Umbilical cord (tissue), 2 donors: ENCODE results near the gene GALM. TPM values are rescaled to one million over a fixed set of nuclear protein-coding genes. Genes with fewer than 3 reads are reported as not detected.

ENCODE experiments used
- DNase-seq: peaks from one replicate; pipeline ENCODE4 v3.0.0-alpha.2; 2015; ENCODE audit warnings: low spot score
- total RNA-seq: library from RNA; depleted of rRNA; stranded (reverse); fragments of >200 nt; gene quantifications from one replicate; pipeline ENCODE4 v1.2.3, GENCODE V29; 2014; ENCODE audit warnings: low replicate concordance; ENCODE audit not compliant: insufficient read depth

GALM gene
- total RNA-seq, 1 donor from 2014 or later = 15.4 TPM

GRCh38 chr2:38649176-38649728 lies 16.7 kb upstream of the GALM start:
- DNase-seq = no peak

- no peak for DNase-seq
Observed at GRCh38 chr2:38650012-38650411, 15.9 kb upstream of the GALM start.

- DNase-seq = no peak
Observed at GRCh38 chr2:38650717-38651116, 15.2 kb upstream of the GALM start.

GRCh38 chr2:38652431-38653273 lies 13.3 kb upstream of the GALM start:
- DNase-seq = no peak

- DNase-seq = no peak
Observed at GRCh38 chr2:38653380-38653714, 12.6 kb upstream of the GALM start.

- no peak for DNase-seq
Observed at GRCh38 chr2:38653715-38654527, 12.0 kb upstream of the GALM start.

- peak; percentile 26 for DNase-seq
Observed at GRCh38 chr2:38654528-38655381, 11.2 kb upstream of the GALM start.

GRCh38 chr2:38655441-38655840 lies 10.5 kb upstream of the GALM start:
- no peak for DNase-seq

GRCh38 chr2:38656866-38657480 lies 8.9 kb upstream of the GALM start:
- DNase-seq = no peak

- DNase-seq = no peak
Observed at GRCh38 chr2:38658613-38659012, 7.3 kb upstream of the GALM start.

- DNase-seq = no peak
Observed at GRCh38 chr2:38659115-38659514, 6.8 kb upstream of the GALM start.

GRCh38 chr2:38660282-38660681 lies 5.6 kb upstream of the GALM start:
- DNase-seq = no peak

- no peak for DNase-seq
Observed at GRCh38 chr2:38661306-38661705, 4.6 kb upstream of the GALM start.

GRCh38 chr2:38666556-38666910 lies 619 bp downstream of the GALM start:
- DNase-seq = peak; percentile 36

- no peak for DNase-seq
Observed at GRCh38 chr2:38668092-38668491, 2.2 kb downstream of the GALM start.

GRCh38 chr2:38668779-38669479 lies 3.0 kb downstream of the GALM start:
- DNase-seq = no peak

GRCh38 chr2:38671303-38671702 lies 5.4 kb downstream of the GALM start:
- no peak for DNase-seq

GRCh38 chr2:38671946-38672345 lies 6.0 kb downstream of the GALM start:
- DNase-seq = no peak

GRCh38 chr2:38672445-38673391 lies 6.8 kb downstream of the GALM start:
- DNase-seq = no peak

GRCh38 chr2:38676681-38677080 lies 10.8 kb downstream of the GALM start:
- DNase-seq = no peak
